GM18511 (cell line): Measurements from ENCODE around the gene ZP2.
"Not testable (repeated sequence)": the region's sequence is repeated elsewhere in the genome, so short reads cannot be mapped to it uniquely, and the experiment has no call there.

Experiments used
- ATAC-seq: cut with Tn5 transposase; IDR thresholded peaks from one replicate; pipeline ENCODE4 v1.9.1; 2021; ENCODE audit warnings: mild to moderate bottlenecking, moderate library complexity; ENCODE audit not compliant: unreplicated experiment

Gene ZP2

GRCh38 chr16:21152160-21153030 is 59.0 kb downstream of the ZP2 start:
- not testable (repeated sequence) for ATAC-seq

DNA sequence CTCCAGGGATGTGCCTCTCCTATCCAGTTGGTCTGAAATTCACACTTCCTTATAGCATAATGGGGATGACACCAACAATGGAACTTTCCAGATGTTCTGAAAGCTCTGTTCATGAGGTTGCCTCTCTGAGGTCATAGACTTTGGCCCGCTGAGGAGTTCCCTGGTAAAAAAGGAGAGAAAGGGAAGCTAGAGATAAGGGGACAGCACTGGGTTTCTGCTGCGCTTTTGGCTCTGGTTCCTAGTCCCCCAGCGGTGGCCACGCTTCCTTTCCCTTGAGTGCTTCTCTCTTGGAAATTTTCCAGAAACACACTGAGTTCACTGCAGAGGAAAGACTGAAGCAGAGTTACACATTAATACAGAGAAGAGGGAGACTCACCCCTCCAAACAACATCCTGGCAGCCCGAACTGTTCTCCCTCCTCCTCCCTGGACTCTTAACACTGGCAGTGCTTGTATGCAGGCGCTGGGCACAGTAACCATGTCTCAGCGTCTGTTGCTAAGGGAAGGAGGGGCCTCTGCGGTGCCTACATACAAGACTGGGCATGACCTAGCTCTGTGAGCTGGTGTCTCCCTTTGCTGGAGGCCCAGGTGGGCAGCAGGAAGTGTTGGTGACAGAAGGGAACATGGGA is 60.9 kb downstream of the ZP2 start, which contains the start of gene DNAH3:
Gene DNAH3, minus strand, starts transcription at position 472 of the 627 bp plus-strand sequence. CDS start 527 bp downstream, outside the sequence.
- ATAC-seq, result no peak
